SW 1271 (cell line): ENCODE results near the gene LPXN.
A peak's percentile ranks its signal among the peaks of the same experiment; 100 is the strongest.

ENCODE experiments used
- DNase-seq, 2 experiments: peaks; one replicate each; lab custom pipeline; 2025; lab: John Stamatoyannopoulos, UW

LPXN gene

GRCh38 chr11:58575377-58576020 lies at the start of gene LPXN:
Gene LPXN (minus strand): TSS chr11:58575856. CDS start chr11:58575772, 84 bp downstream.
- DNase-seq: peak in 1 of 2 experiments; percentile 7

- DNase-seq: no peak
These were observed 49.4 kb upstream of the LPXN start for GRCh38 chr11:58625086-58625485.

- no peak for DNase-seq
These were observed 46.7 kb upstream of the LPXN start, which contains the start of gene CNTF for GRCh38 chr11:58622344-58622743. Gene CNTF (plus strand): TSS chr11:58622665. CDS start chr11:58622753, 88 bp downstream.

GRCh38 chr11:58621586-58622262 lies 46.1 kb upstream of the LPXN start:
- DNase-seq: no peak

- no peak for DNase-seq
These were observed 42.4 kb upstream of the LPXN start for GRCh38 chr11:58617976-58618557.

GRCh38 chr11:58616594-58616993 lies 40.9 kb upstream of the LPXN start:
- no peak for DNase-seq

- no peak for DNase-seq
These were observed 39.9 kb upstream of the LPXN start for GRCh38 chr11:58615559-58615958.

- no peak for DNase-seq
These were observed 37.6 kb upstream of the LPXN start for GRCh38 chr11:58613228-58613627.

- DNase-seq: no peak
These were observed 34.1 kb upstream of the LPXN start for GRCh38 chr11:58609723-58610122.

- DNase-seq: no peak
These were observed 32.7 kb upstream of the LPXN start for GRCh38 chr11:58608331-58608730.

GRCh38 chr11:58606930-58607714 lies 31.5 kb upstream of the LPXN start:
- DNase-seq: no peak

- no peak for DNase-seq
These were observed 24.9 kb upstream of the LPXN start for GRCh38 chr11:58600510-58600909.

- DNase-seq: no peak
These were observed 22.0 kb upstream of the LPXN start for GRCh38 chr11:58597486-58598144.

- DNase-seq: no peak
These were observed 21.0 kb upstream of the LPXN start for GRCh38 chr11:58596621-58597020.

GRCh38 chr11:58594826-58595225 lies 19.2 kb upstream of the LPXN start:
- DNase-seq: no peak

GRCh38 chr11:58592760-58593472 lies 17.3 kb upstream of the LPXN start:
- DNase-seq: no peak

- DNase-seq: no peak
These were observed 16.0 kb upstream of the LPXN start for GRCh38 chr11:58591659-58592058.

GRCh38 chr11:58586998-58587397 lies 11.3 kb upstream of the LPXN start:
- DNase-seq: no peak

- DNase-seq: no peak
These were observed 6.8 kb upstream of the LPXN start for GRCh38 chr11:58582437-58582836.

- DNase-seq: no peak
These were observed 4.7 kb upstream of the LPXN start for GRCh38 chr11:58580311-58580710.
